PC-3 (cell line): ENCODE data around the gene USP21. TPM values are rescaled to one million over a fixed set of nuclear protein-coding genes. Genes with fewer than 3 reads are reported as not detected.

ENCODE experiments used
- ATAC-seq: fragments of 200-7000 bp; cut with Tn5 transposase; 2 replicates; pipeline ENCODE4 v1.9.1; 2020; ENCODE audit warnings: mild to moderate bottlenecking, moderate library complexity
- BruUV-seq: library from RNA; stranded (reverse); fragments of 400-500 nt; replicated peaks from 2 replicates; lab custom pipeline; 2021; lab: Mats Ljungman, UMichigan
- CTCF ChIA-PET: fragments of 300-600 bp; sonication (Branson Sonifier 250); formaldehyde crosslinking; loops from one replicate; lab custom pipeline; 2022; ENCODE audit warnings: antibody characterized with exemption; lab: Charles Lee
- POLR2A ChIA-PET: fragments of 300-600 bp; sonication (Branson Sonifier 250); formaldehyde crosslinking; loops from one replicate; lab custom pipeline; 2022; ENCODE audit warnings: antibody characterized with exemption; ENCODE audit not compliant: unreplicated experiment; lab: Charles Lee
- DNase-seq: peaks from one replicate; pipeline ENCODE4 v3.0.0-alpha.2; 2015
- H2AFZ ChIP-seq: fragments of 300-600 bp; sonication (generic); 2 replicates; pipeline ENCODE4 v1.6.0; 2016; ENCODE audit warnings: antibody characterized with exemption, low read length
- H3F3A ChIP-seq: fragments of 300-600 bp; sonication (generic); one replicate; pipeline ENCODE4 v1.6.0; 2017; ENCODE audit warnings: antibody characterized with exemption, low read length, control low read depth, mild to moderate bottlenecking; ENCODE audit not compliant: unreplicated experiment
- H3K27ac ChIP-seq: fragments of 300-600 bp; sonication (generic); 2 replicates; pipeline ENCODE4 v1.5.1; 2016; ENCODE audit warnings: mild to moderate bottlenecking, low read length
- H3K27me3 ChIP-seq: fragments of 300-600 bp; sonication (generic); 2 replicates; pipeline ENCODE4 v1.6.1; 2016; ENCODE audit warnings: low read length, mixed read lengths
- H3K36me3 ChIP-seq: fragments of 300-600 bp; sonication (generic); 2 replicates; pipeline ENCODE4 v1.6.1; 2016; ENCODE audit warnings: low read depth, mixed run types, low read length, mixed read lengths
- H3K4me1 ChIP-seq: fragments of 300-600 bp; sonication (generic); 2 replicates; pipeline ENCODE4 v1.5.1; 2016; ENCODE audit warnings: low read length; ENCODE audit not compliant: insufficient read depth
- H3K4me2 ChIP-seq: fragments of 300-600 bp; sonication (generic); 2 replicates; pipeline ENCODE4 v1.6.0; 2016; ENCODE audit warnings: low read length
- H3K4me3 ChIP-seq: fragments of 300-600 bp; sonication (generic); 2 replicates; pipeline ENCODE4 v1.5.1; 2016; ENCODE audit warnings: mild to moderate bottlenecking, low read length, mixed read lengths
- H3K79me2 ChIP-seq: fragments of 300-600 bp; sonication (generic); 2 replicates; pipeline ENCODE4 v1.6.1; 2017; ENCODE audit warnings: low read length, mixed read lengths
- H3K9ac ChIP-seq: fragments of 300-600 bp; sonication (generic); 2 replicates; pipeline ENCODE4 v1.6.0; 2016; ENCODE audit warnings: mild to moderate bottlenecking, low read length
- H3K9me2 ChIP-seq: fragments of 300-600 bp; sonication (generic); replicated peaks from 2 replicates; pipeline ENCODE4 v1.6.1; 2016; ENCODE audit warnings: mixed run types, low read length, mixed read lengths
- H3K9me3 ChIP-seq: fragments of 300-600 bp; sonication (generic); 2 replicates; pipeline ENCODE4 v1.6.1; 2016; ENCODE audit warnings: low read length, mixed read lengths
- H4K20me1 ChIP-seq: fragments of 300-600 bp; sonication (generic); 2 replicates; pipeline ENCODE4 v1.6.1; 2016; ENCODE audit warnings: low read length, mixed read lengths
- EZH2 ChIP-seq: fragments of 300-600 bp; sonication (generic); IDR thresholded peaks from one replicate; pipeline ENCODE4 v1.6.1; 2017; ENCODE audit warnings: antibody characterized with exemption, mild to moderate bottlenecking, low read length; ENCODE audit not compliant: unreplicated experiment
- EZH2phosphoT487 ChIP-seq: fragments of 300-600 bp; sonication (generic); IDR thresholded peaks from 2 replicates; pipeline ENCODE4 v1.6.1; 2018; ENCODE audit warnings: mild to moderate bottlenecking, antibody characterized with exemption, low read length, borderline replicate concordance
- intact Hi-C: fragments of 100-400 bp; cut with micrococcal nuclease; formaldehyde crosslinking; loops from 2 replicates; pipeline ENCODE4 v1.9.0; 2023
- total RNA-seq: library from RNA; depleted of rRNA; stranded (reverse); fragments of >200 nt; gene quantifications from 2 replicates; pipeline ENCODE4 v1.2.3, GENCODE V29; 2014
- TF ChIP-seq, protein P1 (sequence below): fragments of 300-600 bp; sonication (generic); conservative IDR thresholded peaks from 2 replicates; pipeline ENCODE4 v1.5.1; 2017; ENCODE audit warnings: antibody characterized with exemption, low read depth, mild to moderate bottlenecking, low read length

Gene USP21
- total RNA-seq, 1 experiment from 2014 or later = 20.6 TPM

DNA sequence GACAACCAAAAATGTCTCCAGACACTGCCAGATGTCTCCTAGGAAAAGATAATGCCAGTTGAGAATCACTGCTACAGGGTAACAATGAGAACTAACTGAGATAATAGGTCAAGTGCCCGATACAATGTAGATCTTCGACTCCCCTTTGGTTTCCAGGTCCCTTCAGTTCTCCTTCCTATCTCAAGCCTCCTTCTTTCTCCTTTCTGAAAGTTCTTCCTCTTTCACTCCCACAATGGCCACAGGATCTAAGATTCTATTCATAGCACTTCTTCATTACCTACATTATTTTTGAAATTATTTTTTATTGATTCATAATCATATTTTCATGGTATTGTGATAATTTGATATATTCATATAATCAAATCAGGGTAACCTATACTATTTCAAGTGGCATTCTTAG lies 47.8 kb upstream of the USP21 start:
- CTCF ChIA-PET = no interaction called here
- Histone ChIP-seq H3K9me3 (no peaks in the 10 kb centered on the region), H2AFZ (no peak overlapping the region), H3K79me2 (peaks cover 96% of the 10 kb centered on the region), H3K36me3 (peaks cover 36% of the 10 kb centered on the region), H3K4me2 (no peak overlapping the region), H3K9me2 (no peaks in the 10 kb centered on the region), H3F3A (peaks cover 4% of the 10 kb centered on the region), H3K9ac (no peak overlapping the region), H3K27me3 (no peaks in the 10 kb centered on the region), H3K27ac (no peak overlapping the region), H3K4me3 (no peak overlapping the region), H3K4me1 (peaks cover 30% of the 10 kb centered on the region), H4K20me1 (peaks cover 53% of the 10 kb centered on the region)
- ATAC-seq (no peak), DNase-seq (no peak)
- intact Hi-C loops = loop anchor here (10.0 kb wide), 1 partner anchor 87 kb away; the partner anchor contains the start of gene F11R
- BruUV-seq = no TSS peak
- no peak for TF ChIP-seq EZH2phosphoT487
- no peak for TF ChIP-seq EZH2
- TF ChIP-seq, protein P1, sequence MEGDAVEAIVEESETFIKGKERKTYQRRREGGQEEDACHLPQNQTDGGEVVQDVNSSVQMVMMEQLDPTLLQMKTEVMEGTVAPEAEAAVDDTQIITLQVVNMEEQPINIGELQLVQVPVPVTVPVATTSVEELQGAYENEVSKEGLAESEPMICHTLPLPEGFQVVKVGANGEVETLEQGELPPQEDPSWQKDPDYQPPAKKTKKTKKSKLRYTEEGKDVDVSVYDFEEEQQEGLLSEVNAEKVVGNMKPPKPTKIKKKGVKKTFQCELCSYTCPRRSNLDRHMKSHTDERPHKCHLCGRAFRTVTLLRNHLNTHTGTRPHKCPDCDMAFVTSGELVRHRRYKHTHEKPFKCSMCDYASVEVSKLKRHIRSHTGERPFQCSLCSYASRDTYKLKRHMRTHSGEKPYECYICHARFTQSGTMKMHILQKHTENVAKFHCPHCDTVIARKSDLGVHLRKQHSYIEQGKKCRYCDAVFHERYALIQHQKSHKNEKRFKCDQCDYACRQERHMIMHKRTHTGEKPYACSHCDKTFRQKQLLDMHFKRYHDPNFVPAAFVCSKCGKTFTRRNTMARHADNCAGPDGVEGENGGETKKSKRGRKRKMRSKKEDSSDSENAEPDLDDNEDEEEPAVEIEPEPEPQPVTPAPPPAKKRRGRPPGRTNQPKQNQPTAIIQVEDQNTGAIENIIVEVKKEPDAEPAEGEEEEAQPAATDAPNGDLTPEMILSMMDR = no peak
- POLR2A ChIA-PET = interaction anchor here (0.5 kb wide), 1 partner anchor 115 kb away, joined by 4 read pairs; no protein-coding TSS in a partner anchor

DNA sequence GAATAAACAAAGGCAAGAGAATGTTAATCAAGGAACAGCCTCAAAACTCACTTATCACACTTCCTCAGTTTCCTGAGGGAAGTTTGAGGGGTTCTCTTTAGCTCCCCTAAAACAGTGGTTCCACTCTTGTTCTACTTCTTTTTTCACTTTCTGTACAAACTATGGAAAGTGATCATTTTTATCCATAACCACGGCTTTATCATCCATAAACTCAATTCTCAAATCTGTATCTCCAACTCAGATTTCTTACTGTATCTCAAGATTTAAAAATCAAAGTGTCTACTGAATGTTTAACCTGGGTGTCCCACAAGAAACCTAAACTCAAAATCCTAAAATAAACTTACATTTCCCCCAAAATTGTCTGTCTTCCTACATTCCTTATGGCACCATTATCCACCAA lies 45.4 kb upstream of the USP21 start:
- no peak for TF ChIP-seq EZH2phosphoT487
- TF ChIP-seq, protein P1 = no peak
- no peak for TF ChIP-seq EZH2
- H3K4me2 ChIP-seq = peak overlapping the region; percentile 46
- H4K20me1 ChIP-seq = peaks cover 48% of the 10 kb centered on the region
- H3K9ac ChIP-seq = no peak overlapping the region
- no peak overlapping the region for H3K27ac ChIP-seq
- CTCF ChIA-PET = no interaction called here
- no peaks in the 10 kb centered on the region for H3K9me3 ChIP-seq
- no peak for DNase-seq
- peaks cover 4% of the 10 kb centered on the region for H3F3A ChIP-seq
- no peak for ATAC-seq
- intact Hi-C loops = loop anchor here (10.0 kb wide), 1 partner anchor 89 kb away; the partner anchor contains the start of gene F11R
- H3K4me3 ChIP-seq = no peak overlapping the region
- H3K36me3 ChIP-seq = peaks cover 33% of the 10 kb centered on the region
- BruUV-seq = no TSS peak
- POLR2A ChIA-PET = no interaction called here
- H3K27me3 ChIP-seq = no peaks in the 10 kb centered on the region
- peaks cover 39% of the 10 kb centered on the region for H3K4me1 ChIP-seq
- peaks cover 95% of the 10 kb centered on the region for H3K79me2 ChIP-seq
- no peaks in the 10 kb centered on the region for H3K9me2 ChIP-seq
- no peak overlapping the region for H2AFZ ChIP-seq

DNA sequence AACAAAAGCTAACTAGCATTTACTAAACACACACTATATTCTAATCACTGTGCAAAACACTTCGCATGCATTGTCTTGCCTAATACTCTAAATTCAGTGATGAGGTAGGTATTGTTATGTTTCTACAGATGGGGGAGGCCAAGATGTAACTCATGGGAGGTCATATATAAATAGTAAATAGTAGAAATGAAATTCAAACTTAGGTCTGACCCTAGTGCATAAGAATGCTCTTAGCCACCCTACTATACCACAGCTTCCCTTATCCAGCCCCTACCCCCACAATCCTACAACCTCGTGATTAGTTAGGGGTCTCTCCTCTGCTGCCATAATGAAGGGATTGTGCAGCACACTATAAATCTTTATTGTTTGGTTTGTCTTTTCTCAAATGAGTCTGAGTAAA lies 44.7 kb upstream of the USP21 start:
- peak overlapping the region; percentile 14; the same call in 1 of the 2 replicates for H3K4me3 ChIP-seq
- peaks cover 94% of the 10 kb centered on the region for H3K79me2 ChIP-seq
- no peak for ATAC-seq
- no TSS peak for BruUV-seq
- H3K27ac ChIP-seq = peak overlapping the region; percentile 60
- no peak overlapping the region for H2AFZ ChIP-seq
- TF ChIP-seq EZH2phosphoT487 (no peak), EZH2 (no peak)
- TF ChIP-seq, protein P1 = no peak
- peaks cover 4% of the 10 kb centered on the region for H3F3A ChIP-seq
- H3K9me3 ChIP-seq = no peaks in the 10 kb centered on the region
- ChIA-PET POLR2A (no interaction called here), CTCF (no interaction called here)
- H3K9ac ChIP-seq = no peak overlapping the region
- no peaks in the 10 kb centered on the region for H3K27me3 ChIP-seq
- H3K36me3 ChIP-seq = peaks cover 31% of the 10 kb centered on the region
- intact Hi-C loops = loop anchor here (10.0 kb wide), 1 partner anchor 90 kb away; the partner anchor contains the start of gene F11R
- peaks cover 45% of the 10 kb centered on the region for H3K4me1 ChIP-seq
- no peaks in the 10 kb centered on the region for H3K9me2 ChIP-seq
- peaks cover 48% of the 10 kb centered on the region for H4K20me1 ChIP-seq
- no peak for DNase-seq
- peak overlapping the region; percentile 46 for H3K4me2 ChIP-seq
